ENCODE data around the gene TMEM61. TPM values are rescaled to one million over a fixed set of nuclear protein-coding genes. Genes with fewer than 3 reads are reported as not detected.
"Not testable (repeated sequence)": the region's sequence is repeated elsewhere in the genome, so short reads cannot be mapped to it uniquely, and the experiment has no call there.

TMEM61 gene
- polyA plus RNA-seq, 4 donors, result 1.2 to 1.6 (median 1.5) TPM

GRCh38 chr1:54959241-54959640 is 21.2 kb upstream of the TMEM61 start:
- DNase-seq (ENCODE audit: low read depth in 4 of 4, low spot score in 2 of 4), result no peak

DNA sequence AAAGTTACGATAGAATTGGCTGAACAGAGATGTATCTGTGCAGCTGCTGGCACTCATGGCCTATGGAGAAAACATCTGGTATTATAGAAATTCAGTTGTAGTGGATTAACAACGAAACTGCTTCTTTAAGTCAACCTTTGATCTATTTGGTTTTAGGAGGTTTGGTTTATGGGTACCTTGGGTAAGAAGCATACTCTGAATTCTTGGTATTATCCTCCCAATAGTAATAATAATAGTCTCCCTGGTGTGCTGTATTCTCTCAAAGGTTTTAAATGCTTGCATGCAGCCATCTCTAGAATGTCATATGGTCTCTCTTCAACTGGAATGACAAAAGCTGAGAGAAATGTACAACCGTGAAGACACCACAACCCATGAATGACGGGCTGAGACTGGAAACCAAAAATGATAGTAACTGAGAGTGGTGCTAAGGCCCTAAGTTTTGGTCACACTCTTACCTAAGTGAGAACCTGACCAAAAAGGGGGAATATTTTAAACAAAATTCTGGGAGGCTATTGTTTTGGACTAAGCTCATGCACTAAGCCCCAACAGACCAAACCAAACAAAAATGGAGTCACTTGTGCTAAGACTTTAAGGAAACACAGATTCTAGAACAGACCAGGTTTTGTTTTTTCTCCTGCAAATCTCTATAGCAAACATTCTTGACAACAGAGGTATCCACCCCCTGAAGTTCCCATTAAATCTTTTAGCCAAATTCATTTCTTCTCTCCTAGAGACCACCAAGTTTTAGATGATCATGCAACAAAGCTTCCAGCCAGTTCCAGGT is 17.6 kb upstream of the TMEM61 start:
- no peak for DNase-seq (ENCODE audit: low read depth in 4 of 4, low spot score in 2 of 4)

DNA sequence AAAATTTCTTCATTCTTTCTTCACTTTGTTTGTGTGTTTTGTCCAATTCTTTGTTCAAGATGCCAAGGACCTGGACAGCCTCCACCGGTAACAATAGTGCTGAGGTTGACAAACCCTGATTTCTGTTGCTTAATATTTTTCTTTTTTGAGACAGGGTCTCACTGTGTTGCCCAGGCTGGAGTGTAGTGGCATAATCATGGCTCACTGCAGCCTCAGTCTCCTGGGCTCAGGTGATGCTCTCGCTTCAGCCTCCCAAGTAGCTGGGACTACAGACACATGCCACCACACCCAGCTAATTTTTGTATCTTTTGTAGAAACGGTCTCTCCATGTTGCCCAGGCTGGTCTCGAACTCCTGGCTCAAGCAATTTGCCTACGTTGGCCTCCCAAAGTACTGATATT is 16.6 kb upstream of the TMEM61 start:
- not testable (repeated sequence) for DNase-seq (ENCODE audit: low read depth in 4 of 4, low spot score in 2 of 4)

DNA sequence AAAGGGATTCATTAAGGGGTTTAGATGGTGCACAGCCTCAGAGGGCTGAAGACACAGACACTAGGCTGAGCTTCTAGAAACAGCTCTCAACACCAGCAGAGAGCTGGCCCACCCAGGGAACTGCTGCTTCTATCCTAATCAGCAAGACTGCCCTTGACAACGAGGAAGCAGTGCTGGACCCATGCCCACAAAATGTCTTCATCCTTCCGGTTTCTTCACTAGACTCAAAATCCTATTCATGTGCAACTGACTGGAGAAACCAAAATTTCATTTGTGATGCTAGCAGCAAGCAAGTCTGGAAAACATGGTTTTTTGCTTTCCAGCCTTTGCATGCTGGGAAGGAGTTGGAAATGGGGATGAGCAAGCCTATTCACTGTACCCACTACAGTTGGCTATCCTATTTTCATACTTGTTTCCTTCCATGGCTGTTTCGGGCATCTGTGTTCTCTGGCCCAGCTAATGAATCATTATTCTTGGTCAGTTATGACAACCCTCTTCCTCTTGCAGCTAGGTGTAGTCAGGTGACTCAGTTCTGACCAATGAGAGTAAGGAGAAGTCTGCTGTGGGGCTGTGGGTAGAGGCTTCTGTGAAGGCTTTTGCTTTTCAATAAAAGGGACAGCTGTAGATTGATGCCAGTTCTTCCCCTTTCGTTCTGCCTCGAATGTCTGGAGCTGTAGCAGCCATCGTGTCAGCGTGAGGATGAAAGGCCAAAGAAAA is 14.6 kb upstream of the TMEM61 start:
- DNase-seq (ENCODE audit: low read depth in 4 of 4, low spot score in 2 of 4), result no peak

DNA sequence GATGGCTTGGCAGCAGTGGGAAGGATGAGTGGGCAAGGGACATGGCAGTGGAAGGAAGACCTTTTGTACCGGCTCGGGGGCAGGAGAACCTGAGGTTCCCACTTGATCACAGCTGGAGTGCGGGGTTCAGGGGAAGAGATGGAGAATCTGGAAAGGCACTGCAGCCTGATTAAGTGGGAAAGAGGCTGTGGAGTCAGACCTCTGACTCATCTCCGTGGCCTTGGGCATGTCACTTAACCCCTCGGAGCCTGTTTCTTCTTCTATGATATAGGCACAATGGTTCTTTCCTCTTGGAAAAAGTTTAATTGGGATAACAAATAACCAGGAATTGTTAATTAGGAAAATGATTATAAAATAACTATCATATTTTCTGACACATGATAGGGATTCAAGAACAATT is 13.1 kb upstream of the TMEM61 start:
- DNase-seq (ENCODE audit: low read depth in 4 of 4, low spot score in 2 of 4), result no peak

GRCh38 chr1:54968551-54968950 is 11.9 kb upstream of the TMEM61 start:
- no peak for DNase-seq (ENCODE audit: low read depth in 4 of 4, low spot score in 2 of 4)

DNA sequence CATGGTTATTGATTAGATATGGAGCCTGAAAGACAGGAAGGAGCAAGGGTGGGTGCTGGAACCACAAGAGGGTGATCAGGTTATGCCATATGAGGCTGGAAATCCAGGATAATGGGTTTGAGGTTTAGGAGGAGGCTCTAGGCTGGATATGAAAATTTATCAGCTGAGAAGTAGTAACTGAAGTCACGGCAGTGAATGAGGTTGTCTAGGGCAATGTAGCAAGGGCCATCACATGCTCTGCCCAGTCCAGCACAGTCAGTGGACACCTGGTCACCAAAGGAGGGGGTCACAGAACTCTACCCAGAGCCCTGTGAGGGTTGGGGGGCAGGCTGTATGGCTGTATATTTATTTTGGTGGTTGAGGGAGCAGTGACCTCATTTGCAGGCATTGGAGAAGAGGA is 10.5 kb upstream of the TMEM61 start:
- DNase-seq (ENCODE audit: low read depth in 4 of 4, low spot score in 2 of 4), result no peak

DNA sequence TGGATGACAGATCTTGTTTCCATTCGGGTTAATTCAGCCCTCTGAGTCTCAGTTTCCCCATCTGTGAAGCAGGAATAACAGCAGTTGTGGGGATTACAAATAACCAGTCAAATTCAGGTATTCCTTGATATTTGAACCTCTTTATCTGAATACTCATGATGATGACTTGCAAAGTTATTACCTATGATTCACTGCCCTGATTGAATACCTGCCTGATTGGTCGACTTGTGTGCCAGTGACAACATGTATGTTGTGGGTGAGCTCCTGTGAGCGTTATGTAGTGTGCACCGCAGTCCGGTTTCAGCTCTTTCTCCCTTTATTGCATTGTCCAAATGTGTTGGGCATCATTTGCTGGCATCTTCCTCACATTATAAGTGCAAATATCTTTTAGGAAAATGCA is 9.5 kb upstream of the TMEM61 start:
- no peak for DNase-seq (ENCODE audit: low read depth in 4 of 4, low spot score in 2 of 4)

DNA sequence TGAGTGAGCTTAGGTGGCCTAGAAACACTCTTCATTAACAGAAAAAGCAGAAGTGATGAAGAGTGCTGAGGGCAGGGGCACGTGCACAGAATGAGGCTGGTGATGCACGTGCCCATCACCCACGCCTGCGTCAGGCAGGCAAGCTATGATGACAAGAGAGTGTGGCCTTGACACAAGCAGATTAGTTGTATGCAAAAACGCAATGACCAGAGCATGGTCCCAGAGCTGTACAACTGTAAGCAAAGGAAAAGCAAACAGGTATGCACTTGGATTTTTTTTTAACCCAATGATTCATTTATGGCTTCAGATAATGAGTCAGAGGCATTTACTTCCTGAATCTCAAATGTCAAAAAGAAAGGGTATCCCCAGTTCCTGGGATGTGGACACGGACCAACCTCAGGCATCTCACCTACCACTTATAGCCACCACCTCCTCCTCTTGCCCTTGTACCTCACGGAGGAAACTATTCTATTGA is 9.1 kb upstream of the TMEM61 start:
- no peak for DNase-seq (ENCODE audit: low read depth in 4 of 4, low spot score in 2 of 4)

GRCh38 chr1:54972436-54972835 is 8.0 kb upstream of the TMEM61 start:
- DNase-seq (ENCODE audit: low read depth in 4 of 4, low spot score in 2 of 4), result no peak

GRCh38 chr1:54973205-54973921 is 7.1 kb upstream of the TMEM61 start:
- DNase-seq (ENCODE audit: low read depth in 4 of 4, low spot score in 2 of 4), result no peak

DNA sequence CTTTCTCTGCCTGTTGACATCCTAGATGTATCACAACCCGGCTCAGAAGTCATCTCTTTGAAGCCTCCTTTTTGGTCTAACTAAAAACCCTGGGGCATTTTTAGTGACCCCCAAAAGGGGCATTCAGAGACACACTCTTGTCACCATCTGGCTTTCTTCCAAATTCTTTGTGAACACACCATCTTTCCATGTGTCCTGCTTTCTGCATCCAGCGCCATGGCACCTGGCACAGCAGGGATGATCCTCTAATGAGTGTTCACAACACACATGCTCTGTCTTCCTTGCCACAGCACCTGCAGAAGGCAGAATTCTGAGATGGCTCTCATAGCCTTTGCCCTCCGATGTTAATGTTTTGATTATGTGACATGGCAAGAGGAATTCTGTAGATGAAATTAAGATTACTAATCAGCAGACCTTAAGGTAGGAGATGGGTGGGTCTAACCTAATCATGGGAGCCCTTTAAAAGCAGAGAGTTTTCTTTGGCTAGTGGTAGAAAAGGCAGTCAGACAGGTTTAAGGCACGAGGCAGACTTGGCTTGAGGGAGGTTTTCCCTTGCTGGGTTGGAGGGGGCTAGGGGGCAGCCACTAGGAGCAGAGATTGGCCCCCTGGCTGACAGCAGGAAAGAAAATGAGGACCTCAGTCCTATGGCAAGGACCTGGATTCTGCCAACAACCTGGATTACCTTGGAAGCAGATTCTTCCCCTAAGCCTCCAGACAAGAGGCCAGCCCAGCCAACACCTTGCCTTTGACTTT is 4.9 kb upstream of the TMEM61 start:
- DNase-seq (ENCODE audit: low read depth in 4 of 4, low spot score in 2 of 4), result no peak

GRCh38 chr1:54976747-54977146 is 3.7 kb upstream of the TMEM61 start:
- no peak for DNase-seq (ENCODE audit: low read depth in 4 of 4, low spot score in 2 of 4)

DNA sequence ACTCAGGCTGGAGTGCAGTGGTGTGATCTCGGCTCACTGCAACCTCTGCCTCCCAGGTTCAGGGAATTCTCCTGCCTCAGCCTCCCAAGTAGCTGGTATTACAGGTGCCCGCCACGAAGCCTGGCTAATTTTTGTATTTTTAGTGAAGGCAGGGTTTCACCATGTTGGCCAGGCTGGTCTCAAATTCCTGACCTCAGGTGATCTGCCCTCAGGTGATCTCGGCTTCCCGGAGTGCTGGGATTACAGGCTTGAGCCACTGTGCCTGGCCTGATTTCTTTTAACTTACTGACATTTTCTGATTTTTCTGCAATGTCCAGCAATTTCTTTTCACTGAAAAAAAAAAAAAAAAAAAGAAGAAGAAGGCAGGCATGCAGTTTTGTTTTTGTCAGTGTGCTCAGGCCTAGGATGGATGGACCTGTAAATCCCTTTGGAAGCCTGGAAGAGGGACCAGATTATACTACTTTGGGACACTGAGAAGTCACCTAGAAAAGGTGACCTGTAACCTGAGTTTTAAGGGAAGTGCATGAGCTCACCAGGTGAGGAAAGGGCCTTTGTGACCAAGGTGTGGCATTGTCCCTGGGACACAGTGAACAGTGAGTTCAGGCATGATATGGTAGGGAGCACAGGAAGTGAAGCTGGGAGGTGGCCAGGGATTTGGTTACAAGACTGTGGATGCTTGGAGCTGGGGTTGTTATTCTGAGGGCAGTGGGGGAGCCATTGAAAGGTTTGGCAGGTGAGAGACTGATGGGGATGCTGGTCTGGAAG is 2.7 kb upstream of the TMEM61 start:
- DNase-seq (ENCODE audit: low read depth in 4 of 4, low spot score in 2 of 4), result no peak

GRCh38 chr1:54978528-54979326 is 1.7 kb upstream of the TMEM61 start:
- DNase-seq (ENCODE audit: low read depth in 4 of 4, low spot score in 2 of 4), result no peak

DNA sequence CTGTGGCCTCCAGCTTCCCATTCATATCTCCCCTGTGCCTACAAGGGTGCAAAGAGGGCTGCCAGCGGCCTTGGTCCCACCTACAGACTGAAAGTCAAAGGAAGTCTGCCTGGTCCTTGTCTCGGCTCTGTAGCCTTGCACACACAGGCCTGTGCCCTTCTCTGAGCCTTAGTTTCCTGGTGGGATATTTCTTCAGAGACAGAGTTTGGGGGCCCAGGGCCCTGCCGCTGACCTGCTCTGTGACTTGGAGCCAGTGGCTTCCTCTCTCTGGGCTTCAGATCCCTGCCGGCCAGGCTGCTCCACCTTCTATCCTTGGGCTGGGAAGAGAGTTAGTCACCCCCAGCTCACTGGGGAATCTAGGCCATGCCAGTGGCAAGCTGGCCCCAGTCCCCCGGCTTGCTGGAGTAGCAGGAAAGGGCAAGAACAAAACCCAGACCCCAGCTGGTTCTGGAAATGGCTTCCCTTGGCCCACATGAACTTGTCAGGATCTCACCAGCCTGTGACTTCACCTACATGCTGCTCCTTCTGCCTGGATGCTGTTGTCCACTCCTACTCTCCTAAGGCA is 1.0 kb upstream of the TMEM61 start:
- no peak for DNase-seq (ENCODE audit: low read depth in 4 of 4, low spot score in 2 of 4)

- no peak for DNase-seq (ENCODE audit: low read depth in 4 of 4, low spot score in 2 of 4)
Observed at GRCh38 chr1:54980046-54980527, 341 bp upstream of the TMEM61 start.

DNA sequence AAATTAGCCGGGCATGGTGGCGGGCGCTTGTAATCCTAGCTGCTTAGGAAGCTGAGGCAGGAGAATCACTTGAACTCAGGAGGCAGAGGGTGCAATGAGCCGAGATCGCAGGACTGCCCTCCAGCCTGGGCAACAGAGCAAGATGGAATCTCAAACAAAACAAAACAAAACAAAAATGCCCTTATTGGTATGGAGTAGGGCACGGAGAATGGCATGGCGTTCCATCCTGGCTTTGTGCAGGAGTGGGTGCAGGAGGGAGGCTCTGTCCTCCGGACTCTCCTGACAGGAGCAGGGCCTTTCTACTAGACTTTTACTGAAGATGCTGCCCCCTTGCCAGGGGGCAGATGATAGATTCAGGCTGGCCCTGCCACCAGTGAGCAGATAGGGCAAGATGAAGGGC is 1.0 kb downstream of the TMEM61 start:
- DNase-seq (ENCODE audit: low read depth in 4 of 4, low spot score in 2 of 4), result no peak

DNA sequence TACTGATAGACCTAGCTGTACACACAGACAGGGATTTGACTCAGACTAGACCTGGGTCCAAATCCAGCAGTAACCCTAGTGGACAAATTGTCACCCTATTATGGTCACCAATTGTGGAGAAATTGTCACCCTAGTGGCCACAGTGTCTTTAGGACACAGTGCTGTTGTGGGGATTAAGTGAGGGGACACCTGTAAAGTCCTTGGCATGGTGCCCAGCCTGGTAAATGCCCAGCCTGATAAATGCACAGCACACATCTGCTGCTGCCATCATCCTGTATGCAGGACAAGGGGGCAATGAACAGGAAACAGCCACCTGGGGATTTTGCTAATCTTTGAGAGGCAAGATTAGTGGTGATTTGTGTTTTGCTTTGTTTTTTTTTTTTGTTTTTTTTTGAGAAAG is 2.3 kb downstream of the TMEM61 start:
- no peak for DNase-seq (ENCODE audit: low read depth in 4 of 4, low spot score in 2 of 4)

All from left renal cortex interstitium (tissue), 4 donors.